Measurements from ENCODE around the gene CCDC73. TPM values are rescaled to one million over a fixed set of nuclear protein-coding genes. Genes with fewer than 3 reads are reported as not detected.

The CCDC73 gene
- polyA plus RNA-seq, 1 donor (not counting 4 experiments of a cell fraction or from before 2014, with no cell fraction given) = not detected

- no peak overlapping the region for H3K4me3 ChIP-seq (ENCODE audit: control insufficient read depth in 2 of 3, extremely low read depth in 1 of 3, insufficient read depth in 2 of 3, low read depth in 1 of 3, low read length in 3 of 3)
- H3K36me3 ChIP-seq (ENCODE audit: control insufficient read depth in 2 of 2, extremely low read depth in 1 of 2, insufficient read depth in 2 of 2, low read length in 2 of 2) = no peaks in the 10 kb centered on the region
- DNase-seq (ENCODE audit: low read depth, low spot score) (no peak), FAIRE-seq (no peak)
- no peaks in the 10 kb centered on the region for H3K27me3 ChIP-seq (ENCODE audit: control insufficient read depth, extremely low read depth, insufficient read depth, low read length)
- H3K9me3 ChIP-seq (ENCODE audit: control insufficient read depth, low read depth, low read length) = no peaks in the 10 kb centered on the region
- H2AFZ ChIP-seq (ENCODE audit: control insufficient read depth, low read length) = no peak overlapping the region
- H3K9ac ChIP-seq (ENCODE audit: control insufficient read depth, extremely low read depth, insufficient read depth, low read length) = no peak overlapping the region
- H3K9me1 ChIP-seq (ENCODE audit: control insufficient read depth, extremely low read depth, insufficient read depth, low read length) = no peaks in the 10 kb centered on the region
- TF ChIP-seq EZH2 (IDR thresholded peaks at IDR 0.05; ENCODE audit: low read length) (no peak), CTCF (optimal IDR thresholded peaks at IDR 0.05 in 1 of 3, IDR thresholded peaks at IDR 0.05 in 1 of 3, conservative IDR thresholded peaks at IDR 0.05 in 1 of 3; ENCODE audit: extremely low read depth in 1 of 3, insufficient read depth in 2 of 3, low read length in 3 of 3) (no peak)
- no peaks in the 10 kb centered on the region for H4K20me1 ChIP-seq (ENCODE audit: control insufficient read depth, extremely low read depth, insufficient read depth, low read length)
- no peak overlapping the region for H3K27ac ChIP-seq (ENCODE audit: control insufficient read depth, insufficient read depth, low read length)
- H3K4me2 ChIP-seq (ENCODE audit: control insufficient read depth, extremely low read depth, insufficient read depth, low read depth, low read length) = no peak overlapping the region
- dilution Hi-C loops (cut with MboI; ENCODE audit: extremely low pct_ligation_motif_present, low sequenced_read_pairs) = no loop called here
- no peaks in the 10 kb centered on the region for H3K4me1 ChIP-seq (ENCODE audit: control insufficient read depth, extremely low read depth, insufficient read depth, low read length)
- no peaks in the 10 kb centered on the region for H3K79me2 ChIP-seq (ENCODE audit: control insufficient read depth, insufficient read depth, low read length)
Measured at GRCh38 chr11:32571039-32571438, 223.4 kb downstream of the CCDC73 start.

GRCh38 chr11:32569313-32569881, 225.1 kb downstream of the CCDC73 start:
- no peak for DNase-seq (ENCODE audit: low read depth, low spot score)
- dilution Hi-C loops (cut with MboI; ENCODE audit: extremely low pct_ligation_motif_present, low sequenced_read_pairs) = no loop called here
- H3K79me2 ChIP-seq (ENCODE audit: control insufficient read depth, insufficient read depth, low read length) = no peaks in the 10 kb centered on the region
- H2AFZ ChIP-seq (ENCODE audit: control insufficient read depth, low read length) = no peak overlapping the region
- TF ChIP-seq CTCF (optimal IDR thresholded peaks at IDR 0.05 in 1 of 3, IDR thresholded peaks at IDR 0.05 in 1 of 3, conservative IDR thresholded peaks at IDR 0.05 in 1 of 3; ENCODE audit: extremely low read depth in 1 of 3, insufficient read depth in 2 of 3, low read length in 3 of 3) (no peak), EZH2 (IDR thresholded peaks at IDR 0.05; ENCODE audit: low read length) (no peak)
- no peaks in the 10 kb centered on the region for H3K9me3 ChIP-seq (ENCODE audit: control insufficient read depth, low read depth, low read length)
- H3K36me3 ChIP-seq (ENCODE audit: control insufficient read depth in 2 of 2, extremely low read depth in 1 of 2, insufficient read depth in 2 of 2, low read length in 2 of 2) = no peaks in the 10 kb centered on the region
- no peak overlapping the region for H3K4me2 ChIP-seq (ENCODE audit: control insufficient read depth, extremely low read depth, insufficient read depth, low read depth, low read length)
- no peak overlapping the region for H3K27ac ChIP-seq (ENCODE audit: control insufficient read depth, insufficient read depth, low read length)
- FAIRE-seq = no peak
- no peak overlapping the region for H3K4me3 ChIP-seq (ENCODE audit: control insufficient read depth in 2 of 3, extremely low read depth in 1 of 3, insufficient read depth in 2 of 3, low read depth in 1 of 3, low read length in 3 of 3)
- H3K4me1 ChIP-seq (ENCODE audit: control insufficient read depth, extremely low read depth, insufficient read depth, low read length) = no peaks in the 10 kb centered on the region
- no peaks in the 10 kb centered on the region for H3K9me1 ChIP-seq (ENCODE audit: control insufficient read depth, extremely low read depth, insufficient read depth, low read length)
- no peak overlapping the region for H3K9ac ChIP-seq (ENCODE audit: control insufficient read depth, extremely low read depth, insufficient read depth, low read length)
- no peaks in the 10 kb centered on the region for H4K20me1 ChIP-seq (ENCODE audit: control insufficient read depth, extremely low read depth, insufficient read depth, low read length)
- H3K27me3 ChIP-seq (ENCODE audit: control insufficient read depth, extremely low read depth, insufficient read depth, low read length) = no peaks in the 10 kb centered on the region
